OCI-LY3 (cell line): ENCODE data around the gene PDZRN3.

ENCODE experiments used
- EZH2phosphoT487 ChIP-seq: fragments of 200-600 bp; shearing (Covaris generic); IDR thresholded peaks from 2 replicates; pipeline ENCODE4 v1.6.1; 2018; ENCODE audit warnings: antibody characterized with exemption, mixed run types, low read depth
- TF ChIP-seq, protein P1 (sequence below): fragments of 200-600, 300-600 bp; sonication (generic); IDR thresholded peaks from 2 replicates; pipeline ENCODE4 v1.5.1; 2014; ENCODE audit warnings: antibody characterized with exemption, low read length, low read depth

DNA sequence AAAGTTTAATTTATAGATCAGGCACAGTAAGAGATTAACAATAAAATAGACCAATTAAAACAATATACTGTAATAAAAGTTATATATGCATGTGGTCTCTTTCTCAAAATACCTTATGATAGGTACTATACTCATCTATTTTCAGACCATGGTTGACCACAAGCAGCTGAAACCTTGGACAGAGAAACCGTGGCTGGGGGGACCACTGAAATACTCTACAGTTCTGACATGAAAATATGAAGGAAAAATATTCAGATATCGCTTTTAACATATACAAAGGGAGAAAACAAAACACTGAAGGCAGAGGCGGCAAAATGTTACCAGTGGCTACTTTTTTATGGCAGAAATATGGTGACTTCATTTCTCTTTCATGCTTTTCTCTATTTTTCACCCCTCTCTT is 114.0 kb downstream of the PDZRN3 start:
- TF ChIP-seq, protein P1, sequence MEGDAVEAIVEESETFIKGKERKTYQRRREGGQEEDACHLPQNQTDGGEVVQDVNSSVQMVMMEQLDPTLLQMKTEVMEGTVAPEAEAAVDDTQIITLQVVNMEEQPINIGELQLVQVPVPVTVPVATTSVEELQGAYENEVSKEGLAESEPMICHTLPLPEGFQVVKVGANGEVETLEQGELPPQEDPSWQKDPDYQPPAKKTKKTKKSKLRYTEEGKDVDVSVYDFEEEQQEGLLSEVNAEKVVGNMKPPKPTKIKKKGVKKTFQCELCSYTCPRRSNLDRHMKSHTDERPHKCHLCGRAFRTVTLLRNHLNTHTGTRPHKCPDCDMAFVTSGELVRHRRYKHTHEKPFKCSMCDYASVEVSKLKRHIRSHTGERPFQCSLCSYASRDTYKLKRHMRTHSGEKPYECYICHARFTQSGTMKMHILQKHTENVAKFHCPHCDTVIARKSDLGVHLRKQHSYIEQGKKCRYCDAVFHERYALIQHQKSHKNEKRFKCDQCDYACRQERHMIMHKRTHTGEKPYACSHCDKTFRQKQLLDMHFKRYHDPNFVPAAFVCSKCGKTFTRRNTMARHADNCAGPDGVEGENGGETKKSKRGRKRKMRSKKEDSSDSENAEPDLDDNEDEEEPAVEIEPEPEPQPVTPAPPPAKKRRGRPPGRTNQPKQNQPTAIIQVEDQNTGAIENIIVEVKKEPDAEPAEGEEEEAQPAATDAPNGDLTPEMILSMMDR: no peak
- TF ChIP-seq EZH2phosphoT487: no peak
